OCI-M1 (cell line): ENCODE data around the gene ATOH8.
"Not testable (repeated sequence)": the region's sequence is repeated elsewhere in the genome, so short reads cannot be mapped to it uniquely, and the experiment has no call there.

Source experiments
- DNase-seq: peaks from one replicate; lab custom pipeline; 2025; lab: John Stamatoyannopoulos, UW

ATOH8 gene

GRCh38 chr2:85753525-85754312 lies at the start of gene ATOH8:
ATOH8 (plus strand) TSS chr2:85753991; CDS start chr2:85754190, 199 bp downstream.
- peak; percentile 45 for DNase-seq

DNA sequence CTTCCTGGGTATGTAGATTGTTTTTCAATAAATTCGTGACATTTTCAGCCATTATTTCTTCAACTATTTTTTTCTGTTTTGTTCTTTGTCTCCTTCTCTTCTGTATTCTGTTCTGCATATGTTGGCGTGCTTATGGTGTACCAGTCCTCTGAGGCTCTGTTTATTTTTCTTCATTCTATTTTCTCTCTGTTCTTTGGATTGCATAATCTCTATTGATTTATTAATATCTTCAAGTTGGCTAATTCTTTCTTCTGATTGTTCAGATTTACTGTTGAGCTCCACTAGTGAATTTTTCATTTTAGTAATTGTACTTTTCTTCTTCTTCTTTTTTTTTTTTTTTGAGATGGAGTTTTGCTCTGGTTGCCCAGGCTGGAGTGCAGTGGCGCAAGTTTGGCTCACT lies 49.8 kb upstream of the ATOH8 start:
- DNase-seq: no peak

- DNase-seq: peak; percentile 65
Measured at GRCh38 chr2:85704800-85705679, 48.8 kb upstream of the ATOH8 start.

DNA sequence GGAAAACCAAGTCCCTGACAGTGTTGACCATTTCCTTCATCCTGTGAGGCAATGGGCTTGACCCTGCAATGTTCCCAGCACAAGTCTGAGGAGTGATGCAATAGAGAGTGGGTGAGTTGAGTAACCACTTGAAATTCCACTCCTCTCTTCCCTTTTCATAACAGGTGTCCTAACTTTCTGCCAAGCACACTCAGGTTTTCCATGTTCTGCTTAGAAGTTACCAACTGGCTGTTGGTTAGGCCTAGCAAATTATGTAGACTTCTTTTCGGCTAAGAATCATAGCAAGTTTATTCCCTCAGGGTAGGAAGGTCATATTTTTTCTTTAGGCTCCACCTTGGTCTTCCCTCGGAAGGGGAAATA lies 48.1 kb upstream of the ATOH8 start:
- DNase-seq: peak; percentile 66

DNA sequence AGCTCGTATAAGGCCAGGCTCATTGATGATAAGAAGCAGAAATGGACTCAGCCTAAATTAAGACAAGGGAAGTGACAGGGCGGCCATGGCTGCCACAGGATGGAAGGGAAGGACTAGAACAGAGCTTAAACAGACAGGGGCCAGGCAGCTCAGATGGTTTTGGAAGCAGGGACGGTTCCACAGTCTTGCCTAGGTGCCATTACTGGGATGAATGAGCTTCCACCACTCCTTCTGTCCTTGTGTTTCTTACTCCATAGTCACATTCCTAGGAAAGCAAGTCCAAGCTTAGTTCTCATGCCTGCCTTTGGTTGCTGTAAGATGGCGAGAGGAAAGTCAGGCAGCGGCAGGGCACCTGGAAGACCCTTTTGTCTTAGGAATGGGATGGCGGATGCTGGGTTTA lies 47.7 kb upstream of the ATOH8 start:
- DNase-seq: peak; percentile 28

DNA sequence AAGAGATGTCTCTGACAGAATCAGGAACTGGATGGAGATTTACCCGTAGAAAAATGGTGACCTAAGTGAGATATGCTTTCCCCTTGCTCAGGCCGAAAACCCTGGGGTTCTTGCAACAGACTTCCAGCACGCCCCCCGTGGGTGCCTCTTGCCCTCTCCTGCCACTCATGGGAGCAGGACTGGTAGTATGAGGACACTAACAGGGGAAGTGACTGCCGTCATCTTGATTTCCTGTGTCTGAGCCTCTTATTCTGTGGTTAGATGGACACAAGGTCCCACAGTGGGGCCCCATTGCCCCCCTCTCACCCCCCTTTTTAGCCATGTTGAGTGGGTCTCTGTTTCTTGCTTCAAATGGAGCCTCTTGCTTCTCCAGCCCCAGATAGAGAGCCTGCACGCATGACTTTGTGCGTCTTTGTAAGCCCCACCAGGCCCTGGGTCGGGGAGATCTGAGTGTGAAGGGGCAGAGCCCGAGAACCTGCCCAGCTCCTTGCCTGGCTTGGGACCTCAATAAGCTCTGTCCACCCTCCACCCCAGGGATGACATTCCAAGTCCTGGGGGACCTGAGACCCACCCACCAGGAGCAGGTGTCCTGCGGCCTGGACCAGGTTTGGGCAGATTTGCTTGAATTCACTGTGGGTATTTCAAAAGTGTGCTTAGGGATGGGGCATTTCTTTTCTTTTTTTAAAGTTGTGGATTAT lies 47.0 kb upstream of the ATOH8 start:
- peak; percentile 6 for DNase-seq

GRCh38 chr2:85707304-85707703 lies 46.5 kb upstream of the ATOH8 start:
- DNase-seq: peak; percentile 91

GRCh38 chr2:85708641-85709040 lies 45.1 kb upstream of the ATOH8 start:
- DNase-seq: no peak

DNA sequence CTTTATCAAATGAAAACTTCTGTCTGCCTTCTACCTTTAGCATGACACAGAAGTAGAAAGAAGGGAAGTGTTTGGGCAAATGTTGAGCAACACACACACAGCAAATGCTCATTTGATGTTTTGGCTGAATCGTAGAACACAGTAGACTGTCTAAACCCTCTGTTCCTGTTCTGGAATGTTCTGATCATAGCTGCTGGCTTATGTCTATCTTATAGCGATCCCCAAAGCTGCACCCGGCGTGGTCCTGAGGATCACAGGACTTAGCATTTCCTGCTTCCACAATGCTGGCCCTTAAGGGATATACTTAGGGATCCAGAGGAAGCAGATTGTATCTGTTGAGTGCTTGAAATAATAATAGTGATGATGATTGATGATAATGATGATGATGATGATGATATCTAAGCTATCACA lies 44.4 kb upstream of the ATOH8 start:
- peak; percentile 66 for DNase-seq

GRCh38 chr2:85710687-85711577 lies 42.9 kb upstream of the ATOH8 start:
- DNase-seq: no peak

DNA sequence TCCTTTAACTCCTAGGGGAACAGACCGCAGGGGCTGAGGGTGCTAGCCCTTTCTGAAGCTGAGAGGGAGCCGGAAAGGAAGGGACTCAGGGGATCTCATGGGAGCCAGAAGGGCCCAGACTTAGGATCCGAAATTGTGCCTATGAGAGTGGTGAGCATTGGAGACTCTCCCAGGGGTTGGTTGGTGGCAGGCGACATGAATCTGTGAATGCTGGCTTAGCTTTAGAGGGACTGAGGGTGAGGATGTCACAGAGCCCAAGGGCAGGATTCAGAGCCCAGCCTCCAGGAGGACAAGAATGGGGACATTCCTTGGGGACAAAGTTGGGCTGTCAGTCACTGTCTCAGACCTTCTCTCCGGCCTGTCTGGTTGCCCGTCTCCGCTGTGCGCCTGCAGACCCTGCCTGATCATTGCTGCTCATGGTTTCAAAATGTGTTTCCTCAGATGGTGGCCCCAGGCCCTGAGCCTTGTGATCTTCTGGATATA lies 42.2 kb upstream of the ATOH8 start:
- DNase-seq: no peak

DNA sequence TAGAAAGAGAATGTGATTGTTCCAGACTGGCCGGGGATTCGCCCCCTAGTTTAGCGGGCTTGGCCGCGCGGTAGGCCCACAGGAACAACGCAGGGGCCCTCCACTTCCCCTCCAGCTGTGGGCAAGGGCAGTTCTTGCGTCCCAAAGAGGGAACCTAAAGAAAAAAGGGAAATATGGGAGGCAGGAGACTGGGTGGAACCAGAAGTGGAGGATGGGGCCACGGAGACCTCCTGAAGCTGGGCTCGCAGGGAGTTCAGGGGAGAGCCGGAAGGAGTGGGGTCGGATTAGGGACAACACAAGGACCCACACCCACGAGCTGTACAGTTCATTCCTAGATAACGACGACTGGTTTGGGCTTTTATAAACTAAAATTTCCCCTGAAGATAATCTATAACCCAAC lies 41.5 kb upstream of the ATOH8 start:
- DNase-seq: no peak

- no peak for DNase-seq
Measured at GRCh38 chr2:85712849-85713612, 40.8 kb upstream of the ATOH8 start.

- no peak for DNase-seq
Measured at GRCh38 chr2:85713836-85714235, 40.0 kb upstream of the ATOH8 start.

DNA sequence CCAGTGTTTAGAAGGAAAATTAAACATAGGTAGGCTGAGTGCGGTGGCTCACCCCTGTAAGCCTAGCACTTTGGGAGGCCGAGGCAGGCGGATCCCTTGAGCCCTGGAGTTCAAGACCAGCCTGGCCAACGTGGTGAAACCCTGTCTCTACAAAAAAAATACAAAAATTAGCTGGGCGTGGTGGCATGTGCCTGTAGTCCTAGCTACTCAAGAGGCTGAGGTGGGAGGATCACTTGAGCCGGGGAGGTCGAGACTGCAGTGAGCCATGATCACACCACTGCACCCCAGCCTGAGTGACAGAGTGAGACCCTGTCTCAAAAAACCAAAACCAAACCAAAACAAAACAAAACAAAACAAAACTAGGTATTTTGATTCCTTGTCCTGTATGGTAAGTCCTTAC lies 39.4 kb upstream of the ATOH8 start:
- not testable (repeated sequence) for DNase-seq

- no peak for DNase-seq
Measured at GRCh38 chr2:85714841-85715240, 39.0 kb upstream of the ATOH8 start.

- no peak for DNase-seq
Measured at GRCh38 chr2:85716346-85716914, 37.4 kb upstream of the ATOH8 start.

GRCh38 chr2:85717308-85718008 lies 36.3 kb upstream of the ATOH8 start:
- DNase-seq: peak; percentile 36

GRCh38 chr2:85718009-85718391 lies 35.8 kb upstream of the ATOH8 start:
- no peak for DNase-seq
